DOHH2 (cell line): ENCODE results near the gene UNC80.

Experiments used
- CTCF ChIP-seq: fragments of 200-600 bp; sonication (generic); IDR thresholded peaks from one replicate; pipeline ENCODE4 v1.5.1; 2014; ENCODE audit warnings: antibody characterized with exemption, mild to moderate bottlenecking, low read depth, low read length; ENCODE audit not compliant: poor library complexity, severe bottlenecking
- EZH2phosphoT487 ChIP-seq: fragments of 200-600 bp; sonication (generic); IDR thresholded peaks from 2 replicates; pipeline ENCODE4 v1.6.1; 2017; ENCODE audit warnings: borderline replicate concordance, mild to moderate bottlenecking, antibody characterized with exemption, low read length, moderate library complexity, mixed read lengths

DNA sequence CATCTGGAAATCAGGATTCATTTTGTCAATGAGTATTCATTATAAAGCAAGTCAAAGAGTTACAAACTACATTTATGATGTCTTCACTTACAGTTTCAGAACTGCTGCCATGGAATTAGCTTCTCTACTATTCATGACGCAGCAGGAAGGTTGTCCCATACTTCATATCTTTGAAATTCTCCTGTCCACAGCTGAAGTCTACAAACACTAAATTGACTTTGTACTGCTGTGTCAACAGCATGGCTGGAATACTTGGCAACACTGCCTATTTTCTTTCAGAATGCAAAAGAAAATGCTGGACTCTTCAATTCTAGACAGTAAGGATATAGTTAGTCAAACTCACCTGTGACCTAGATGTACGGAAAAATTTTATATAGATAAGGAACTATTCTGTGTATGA is 44.6 kb upstream of the UNC80 start:
- no peak for TF ChIP-seq CTCF
- no peak for TF ChIP-seq EZH2phosphoT487
